LNCAP (cell line): ENCODE data around the gene RNF8.

Experiments used
- TF ChIP-seq, protein P1 (sequence below): fragments of 450-650 bp; IDR thresholded peaks from 2 replicates; pipeline ENCODE4 v1.5.1; 2017; ENCODE audit warnings: mild to moderate bottlenecking

Gene RNF8

DNA sequence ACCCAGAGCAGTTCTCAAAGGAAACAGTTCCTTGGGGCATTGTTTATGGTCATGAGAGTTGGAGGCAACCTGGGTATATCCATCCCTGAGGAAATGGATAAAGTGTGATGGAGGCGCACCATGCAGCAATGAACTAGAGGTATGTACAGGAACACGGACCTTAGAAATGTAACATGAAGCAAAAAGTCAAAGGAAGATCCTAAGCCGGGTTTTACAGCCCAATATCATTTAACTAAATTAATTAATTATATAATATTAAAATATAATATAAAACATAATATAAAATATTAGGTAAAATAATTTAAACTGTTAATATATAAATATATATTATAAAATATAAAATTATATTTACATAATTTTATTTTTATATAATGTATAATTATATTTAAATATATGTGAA, 44.1 kb upstream of the RNF8 start:
- TF ChIP-seq, protein P1, sequence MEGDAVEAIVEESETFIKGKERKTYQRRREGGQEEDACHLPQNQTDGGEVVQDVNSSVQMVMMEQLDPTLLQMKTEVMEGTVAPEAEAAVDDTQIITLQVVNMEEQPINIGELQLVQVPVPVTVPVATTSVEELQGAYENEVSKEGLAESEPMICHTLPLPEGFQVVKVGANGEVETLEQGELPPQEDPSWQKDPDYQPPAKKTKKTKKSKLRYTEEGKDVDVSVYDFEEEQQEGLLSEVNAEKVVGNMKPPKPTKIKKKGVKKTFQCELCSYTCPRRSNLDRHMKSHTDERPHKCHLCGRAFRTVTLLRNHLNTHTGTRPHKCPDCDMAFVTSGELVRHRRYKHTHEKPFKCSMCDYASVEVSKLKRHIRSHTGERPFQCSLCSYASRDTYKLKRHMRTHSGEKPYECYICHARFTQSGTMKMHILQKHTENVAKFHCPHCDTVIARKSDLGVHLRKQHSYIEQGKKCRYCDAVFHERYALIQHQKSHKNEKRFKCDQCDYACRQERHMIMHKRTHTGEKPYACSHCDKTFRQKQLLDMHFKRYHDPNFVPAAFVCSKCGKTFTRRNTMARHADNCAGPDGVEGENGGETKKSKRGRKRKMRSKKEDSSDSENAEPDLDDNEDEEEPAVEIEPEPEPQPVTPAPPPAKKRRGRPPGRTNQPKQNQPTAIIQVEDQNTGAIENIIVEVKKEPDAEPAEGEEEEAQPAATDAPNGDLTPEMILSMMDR, result no peak

- TF ChIP-seq, protein P1, result no peak
Observed at GRCh38 chr6:37310966-37311365, 42.8 kb upstream of the RNF8 start.

DNA sequence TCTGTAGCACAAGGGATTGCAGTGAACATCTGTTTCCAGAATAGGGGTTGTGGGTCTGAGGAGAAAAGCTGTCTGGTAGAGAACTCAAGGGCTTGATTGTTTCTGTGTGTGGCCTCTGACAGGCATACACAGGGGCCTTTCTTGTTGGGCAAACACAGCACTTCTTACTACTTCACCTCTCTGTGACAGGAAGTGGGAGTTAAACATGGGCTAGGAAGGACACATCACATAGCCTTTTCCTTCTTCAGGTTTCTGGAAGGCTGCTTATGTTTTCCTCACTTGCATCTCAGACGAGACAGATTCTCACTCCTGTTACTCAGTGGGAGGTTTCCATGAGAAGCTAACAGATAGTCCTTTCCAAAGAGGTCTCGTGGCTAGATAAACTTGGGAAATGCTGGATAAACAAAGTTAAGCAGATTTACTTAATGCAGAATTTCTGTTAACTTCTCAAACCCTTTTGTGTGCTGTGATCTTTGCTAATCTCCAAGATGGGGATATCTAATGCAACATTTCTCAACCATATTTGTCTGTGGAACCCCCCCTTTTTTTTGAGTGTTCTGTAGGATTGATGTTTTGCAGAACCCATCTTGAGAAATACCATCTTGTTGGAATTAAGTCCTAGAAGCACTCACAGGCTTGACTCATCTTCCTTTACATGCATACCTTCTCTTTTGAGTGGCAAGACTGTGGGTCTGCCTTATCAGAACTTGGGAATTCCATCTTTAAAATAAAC, 41.9 kb upstream of the RNF8 start:
- TF ChIP-seq, protein P1, result no peak

GRCh38 chr6:37313723-37314486, 39.9 kb upstream of the RNF8 start:
- TF ChIP-seq, protein P1, result no peak

GRCh38 chr6:37314487-37315156, 39.2 kb upstream of the RNF8 start:
- TF ChIP-seq, protein P1, result peak; percentile 57

DNA sequence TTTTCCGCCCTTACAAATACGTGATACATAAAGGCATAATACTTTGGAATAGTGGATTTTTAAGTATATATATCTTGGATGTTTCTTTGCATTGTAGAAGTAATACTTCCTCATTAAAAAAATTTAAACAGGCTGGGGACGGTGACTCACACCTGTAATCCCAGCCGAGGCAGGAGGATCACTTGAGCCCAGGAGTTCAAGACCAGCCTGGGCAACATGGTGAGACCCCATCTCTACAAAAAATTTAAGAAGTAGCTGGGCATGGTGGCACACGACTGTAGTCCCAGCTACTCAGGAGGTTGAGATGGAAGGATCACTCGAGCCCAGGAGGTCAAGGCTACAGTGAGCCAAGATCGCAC, 38.6 kb upstream of the RNF8 start:
- TF ChIP-seq, protein P1, result no peak

GRCh38 chr6:37316071-37316470, 37.7 kb upstream of the RNF8 start:
- TF ChIP-seq, protein P1, result no peak
